Measurements from ENCODE around the gene PSMF1. TPM values are rescaled to one million over a fixed set of nuclear protein-coding genes. Genes with fewer than 3 reads are reported as not detected.
"Not testable (repeated sequence)": the region's sequence is repeated elsewhere in the genome, so short reads cannot be mapped to it uniquely, and the experiment has no call there.

PSMF1 gene
- total RNA-seq, 1 donor from 2014 or later, result 121 TPM

GRCh38 chr20:1119128-1119505 lies 715 bp downstream of the PSMF1 start:
- DNase-seq (no peak), ATAC-seq (ENCODE audit: poor library complexity) (no peak)
- intact Hi-C loops (cut with DNase I), result no loop called here

GRCh38 chr20:1119524-1119923 lies 1.1 kb downstream of the PSMF1 start:
- ATAC-seq (ENCODE audit: poor library complexity) (no peak), DNase-seq (no peak)
- intact Hi-C loops (cut with DNase I), result no loop called here

GRCh38 chr20:1121429-1121828 lies 3.0 kb downstream of the PSMF1 start:
- ATAC-seq (ENCODE audit: poor library complexity) (no peak), DNase-seq (no peak)
- intact Hi-C loops (cut with DNase I), result no loop called here

GRCh38 chr20:1122388-1123315 lies 4.2 kb downstream of the PSMF1 start:
- intact Hi-C loops (cut with DNase I), result no loop called here
- peak; percentile 49 for DNase-seq
- ATAC-seq (ENCODE audit: poor library complexity), result peak; percentile 14

GRCh38 chr20:1123666-1124065 lies 5.3 kb downstream of the PSMF1 start:
- intact Hi-C loops (cut with DNase I), result no loop called here
- DNase-seq (no peak), ATAC-seq (ENCODE audit: poor library complexity) (no peak)

GRCh38 chr20:1124421-1124820 lies 6.0 kb downstream of the PSMF1 start:
- DNase-seq, result no peak
- intact Hi-C loops (cut with DNase I), result no loop called here
- no peak for ATAC-seq (ENCODE audit: poor library complexity)

GRCh38 chr20:1125277-1125676 lies 6.9 kb downstream of the PSMF1 start:
- intact Hi-C loops (cut with DNase I), result no loop called here
- DNase-seq (no peak), ATAC-seq (ENCODE audit: poor library complexity) (no peak)

GRCh38 chr20:1127840-1128239 lies 9.4 kb downstream of the PSMF1 start:
- ATAC-seq (ENCODE audit: poor library complexity) (no peak), DNase-seq (no peak)
- intact Hi-C loops (cut with DNase I), result no loop called here

GRCh38 chr20:1130058-1130694 lies 11.8 kb downstream of the PSMF1 start:
- intact Hi-C loops (cut with DNase I), result no loop called here
- no peak for DNase-seq
- no peak for ATAC-seq (ENCODE audit: poor library complexity)

GRCh38 chr20:1130847-1131246 lies 12.4 kb downstream of the PSMF1 start:
- peak; percentile 74 for DNase-seq
- intact Hi-C loops (cut with DNase I), result no loop called here
- ATAC-seq (ENCODE audit: poor library complexity), result peak; percentile 76

- ATAC-seq (ENCODE audit: poor library complexity) (no peak), DNase-seq (no peak)
- intact Hi-C loops (cut with DNase I), result no loop called here
These were observed 13.0 kb downstream of the PSMF1 start for GRCh38 chr20:1131354-1131753.

- no peak for ATAC-seq (ENCODE audit: poor library complexity)
- intact Hi-C loops (cut with DNase I), result no loop called here
- no peak for DNase-seq
These were observed 16.0 kb downstream of the PSMF1 start for GRCh38 chr20:1134355-1134754.

- DNase-seq (no peak), ATAC-seq (ENCODE audit: poor library complexity) (no peak)
- intact Hi-C loops (cut with DNase I), result no loop called here
These were observed 16.4 kb downstream of the PSMF1 start for GRCh38 chr20:1134836-1135235.

GRCh38 chr20:1137236-1137635 lies 18.8 kb downstream of the PSMF1 start:
- DNase-seq, result no peak
- intact Hi-C loops (cut with DNase I), result no loop called here
- ATAC-seq (ENCODE audit: poor library complexity), result no peak

GRCh38 chr20:1144401-1145172 lies 26.2 kb downstream of the PSMF1 start:
- peak; percentile 75 for ATAC-seq (ENCODE audit: poor library complexity)
- no peak for DNase-seq
- intact Hi-C loops (cut with DNase I), result no loop called here

GRCh38 chr20:1146957-1147356 lies 28.6 kb downstream of the PSMF1 start:
- DNase-seq (no peak), ATAC-seq (ENCODE audit: poor library complexity) (no peak)
- intact Hi-C loops (cut with DNase I), result no loop called here

- intact Hi-C loops (cut with DNase I); DNase-seq: not testable (repeated sequence)
These were observed 31.4 kb downstream of the PSMF1 start for GRCh38 chr20:1149812-1150211.

GRCh38 chr20:1150218-1150617 lies 31.8 kb downstream of the PSMF1 start:
- ATAC-seq (ENCODE audit: poor library complexity), result no peak
- intact Hi-C loops (cut with DNase I), result no loop called here
- no peak for DNase-seq

More at GRCh38 chr20:1149812-1150211, 31.4 kb downstream of the PSMF1 start:
- ATAC-seq (ENCODE audit: poor library complexity), result not testable (repeated sequence)

GRCh38 chr20:1150968-1151367 lies 32.6 kb downstream of the PSMF1 start:
- ATAC-seq (ENCODE audit: poor library complexity) (no peak), DNase-seq (no peak)
- intact Hi-C loops (cut with DNase I), result no loop called here

Measured in Right ventricle myocardium superior (tissue), 1 donor.